Measurements from ENCODE around the gene SCN2B.

Gene SCN2B

GRCh38 chr11:118138839-118139420, 37.5 kb downstream of the SCN2B start:
- Histone ChIP-seq H3K9ac (ENCODE audit: low read depth, low read length) (no peak overlapping the region), H2AFZ (ENCODE audit: low read depth, low read length) (no peak overlapping the region), H3K9me3 (ENCODE audit: insufficient read depth, low read length, severe bottlenecking) (no peaks in the 10 kb centered on the region), H3K27ac (ENCODE audit: low read length) (no peak overlapping the region), H3K27me3 (ENCODE audit: insufficient read depth, low read length, poor library complexity) (peaks cover 39% of the 10 kb centered on the region), H3K4me2 (ENCODE audit: insufficient read depth, low read length) (no peak overlapping the region), H3K4me1 (ENCODE audit: insufficient read depth, low read length) (no peaks in the 10 kb centered on the region), H3K36me3 (ENCODE audit: insufficient read depth, low read length) (no peaks in the 10 kb centered on the region), H3K4me3 (ENCODE audit: low read depth in 1 of 2, low read length in 2 of 2) (no peak overlapping the region), H3K79me2 (ENCODE audit: insufficient read depth, low read length) (no peaks in the 10 kb centered on the region), H4K20me1 (ENCODE audit: insufficient read depth, low read length) (no peaks in the 10 kb centered on the region)
- ATAC-seq (ENCODE audit: insufficient read depth, low read depth): no peak
- DNase-seq: no peak
- TF ChIP-seq EZH2 (IDR thresholded peaks at IDR 0.05; ENCODE audit: borderline replicate concordance, low read depth, low read length, severe bottlenecking) (no peak), CTCF (IDR thresholded peaks at IDR 0.05; ENCODE audit: borderline replicate concordance, extremely low read depth, low read length, poor library complexity, severe bottlenecking) (no peak)

GRCh38 chr11:118136801-118137200, 39.6 kb downstream of the SCN2B start:
- H3K9ac ChIP-seq (ENCODE audit: low read depth, low read length): no peak overlapping the region
- H3K36me3 ChIP-seq (ENCODE audit: insufficient read depth, low read length): no peaks in the 10 kb centered on the region
- TF ChIP-seq CTCF (IDR thresholded peaks at IDR 0.05; ENCODE audit: borderline replicate concordance, extremely low read depth, low read length, poor library complexity, severe bottlenecking): no peak
- TF ChIP-seq EZH2 (IDR thresholded peaks at IDR 0.05; ENCODE audit: borderline replicate concordance, low read depth, low read length, severe bottlenecking): no peak
- H3K4me1 ChIP-seq (ENCODE audit: insufficient read depth, low read length): no peaks in the 10 kb centered on the region
- no peak overlapping the region for H2AFZ ChIP-seq (ENCODE audit: low read depth, low read length)
- DNase-seq: no peak
- H4K20me1 ChIP-seq (ENCODE audit: insufficient read depth, low read length): no peaks in the 10 kb centered on the region
- H3K9me3 ChIP-seq (ENCODE audit: insufficient read depth, low read length, severe bottlenecking): no peaks in the 10 kb centered on the region
- no peak overlapping the region for H3K27ac ChIP-seq (ENCODE audit: low read length)
- no peaks in the 10 kb centered on the region for H3K79me2 ChIP-seq (ENCODE audit: insufficient read depth, low read length)
- ATAC-seq (ENCODE audit: insufficient read depth, low read depth): no peak
- H3K4me3 ChIP-seq (ENCODE audit: low read depth in 1 of 2, low read length in 2 of 2): no peak overlapping the region
- H3K4me2 ChIP-seq (ENCODE audit: insufficient read depth, low read length): no peak overlapping the region
- peaks cover 33% of the 10 kb centered on the region for H3K27me3 ChIP-seq (ENCODE audit: insufficient read depth, low read length, poor library complexity)

- ATAC-seq (ENCODE audit: insufficient read depth, low read depth) (no peak), DNase-seq (no peak)
- H3K4me3 ChIP-seq (ENCODE audit: low read depth in 1 of 2, low read length in 2 of 2): no peak overlapping the region
- no peaks in the 10 kb centered on the region for H3K79me2 ChIP-seq (ENCODE audit: insufficient read depth, low read length)
- H3K9me3 ChIP-seq (ENCODE audit: insufficient read depth, low read length, severe bottlenecking): no peaks in the 10 kb centered on the region
- H3K27me3 ChIP-seq (ENCODE audit: insufficient read depth, low read length, poor library complexity): peaks cover 33% of the 10 kb centered on the region
- TF ChIP-seq CTCF (IDR thresholded peaks at IDR 0.05; ENCODE audit: borderline replicate concordance, extremely low read depth, low read length, poor library complexity, severe bottlenecking) (no peak), EZH2 (IDR thresholded peaks at IDR 0.05; ENCODE audit: borderline replicate concordance, low read depth, low read length, severe bottlenecking) (no peak)
- H3K36me3 ChIP-seq (ENCODE audit: insufficient read depth, low read length): no peaks in the 10 kb centered on the region
- H3K4me2 ChIP-seq (ENCODE audit: insufficient read depth, low read length): no peak overlapping the region
- no peak overlapping the region for H3K27ac ChIP-seq (ENCODE audit: low read length)
- no peaks in the 10 kb centered on the region for H4K20me1 ChIP-seq (ENCODE audit: insufficient read depth, low read length)
- H3K9ac ChIP-seq (ENCODE audit: low read depth, low read length): no peak overlapping the region
- H3K4me1 ChIP-seq (ENCODE audit: insufficient read depth, low read length): no peaks in the 10 kb centered on the region
- H2AFZ ChIP-seq (ENCODE audit: low read depth, low read length): no peak overlapping the region
These were observed 40.1 kb downstream of the SCN2B start for GRCh38 chr11:118136341-118136740.

GRCh38 chr11:118135796-118136165, 40.7 kb downstream of the SCN2B start:
- no peaks in the 10 kb centered on the region for H3K4me1 ChIP-seq (ENCODE audit: insufficient read depth, low read length)
- DNase-seq (no peak), ATAC-seq (ENCODE audit: insufficient read depth, low read depth) (no peak)
- no peak for TF ChIP-seq CTCF (IDR thresholded peaks at IDR 0.05; ENCODE audit: borderline replicate concordance, extremely low read depth, low read length, poor library complexity, severe bottlenecking)
- no peak for TF ChIP-seq EZH2 (IDR thresholded peaks at IDR 0.05; ENCODE audit: borderline replicate concordance, low read depth, low read length, severe bottlenecking)
- peaks cover 33% of the 10 kb centered on the region for H3K27me3 ChIP-seq (ENCODE audit: insufficient read depth, low read length, poor library complexity)
- H3K4me2 ChIP-seq (ENCODE audit: insufficient read depth, low read length): no peak overlapping the region
- H3K9ac ChIP-seq (ENCODE audit: low read depth, low read length): no peak overlapping the region
- H3K79me2 ChIP-seq (ENCODE audit: insufficient read depth, low read length): no peaks in the 10 kb centered on the region
- H4K20me1 ChIP-seq (ENCODE audit: insufficient read depth, low read length): no peaks in the 10 kb centered on the region
- no peaks in the 10 kb centered on the region for H3K36me3 ChIP-seq (ENCODE audit: insufficient read depth, low read length)
- no peak overlapping the region for H3K27ac ChIP-seq (ENCODE audit: low read length)
- H3K9me3 ChIP-seq (ENCODE audit: insufficient read depth, low read length, severe bottlenecking): no peaks in the 10 kb centered on the region
- H2AFZ ChIP-seq (ENCODE audit: low read depth, low read length): no peak overlapping the region
- H3K4me3 ChIP-seq (ENCODE audit: low read depth in 1 of 2, low read length in 2 of 2): no peak overlapping the region

All from DND-41 (cell line).